Aorta (tissue), 5 donors: ENCODE results near the gene FREY1. TPM values are rescaled to one million over a fixed set of nuclear protein-coding genes. Genes with fewer than 3 reads are reported as not detected.
A peak's percentile ranks its signal among the peaks of the same experiment; 100 is the strongest.
"Not testable (repeated sequence)": the region's sequence is repeated elsewhere in the genome, so short reads cannot be mapped to it uniquely, and the experiment has no call there.

Experiments
- ATAC-seq: fragments of 200-7000 bp; cut with Tn5 transposase; one replicate; pipeline ENCODE4 v1.9.1; 2022; ENCODE audit warnings: moderate library complexity; ENCODE audit not compliant: low FRiP score
- DNase-seq, 2 donors: peaks; one replicate each; pipeline ENCODE4 v3.0.0-alpha.2; 2020
- H3K27ac ChIP-seq, 2 donors: one replicate each; pipeline ENCODE4 v1.5.1; 2013; ENCODE audit warnings: low read length in 2 of 2, mild to moderate bottlenecking in 2 of 2, moderate library complexity in 2 of 2, control low read depth in 1 of 2, inconsistent platforms in 1 of 2, low read depth in 1 of 2
- H3K27me3 ChIP-seq, 2 donors: one replicate each; pipeline ENCODE4 v1.6.1; 2013; ENCODE audit warnings: control low read depth in 1 of 2, low read length in 1 of 2, mild to moderate bottlenecking in 1 of 2, moderate library complexity in 1 of 2; ENCODE audit not compliant: insufficient read depth in 2 of 2, control insufficient read depth in 1 of 2
- H3K36me3 ChIP-seq, 2 donors: one replicate each; pipeline ENCODE4 v1.6.1; 2013; ENCODE audit warnings: control low read depth in 1 of 2, low read length in 1 of 2, mild to moderate bottlenecking in 1 of 2; ENCODE audit not compliant: insufficient read depth in 2 of 2, control insufficient read depth in 1 of 2
- H3K4me1 ChIP-seq, 2 donors: one replicate each; pipeline ENCODE4 v1.6.1; 2013; ENCODE audit warnings: low read length in 2 of 2, control low read depth in 1 of 2, mild to moderate bottlenecking in 1 of 2, moderate library complexity in 1 of 2; ENCODE audit not compliant: insufficient read depth in 2 of 2, control insufficient read depth in 1 of 2
- H3K4me3 ChIP-seq, 2 donors: one replicate each; pipeline ENCODE4 v1.5.1; 2013; ENCODE audit warnings: low read length in 2 of 2, control low read depth in 1 of 2, mild to moderate bottlenecking in 1 of 2
- H3K9me3 ChIP-seq: one replicate; pipeline ENCODE4 v1.6.1; 2013; ENCODE audit warnings: mild to moderate bottlenecking, low read length; ENCODE audit not compliant: control insufficient read depth
- WGBS, 2 donors: extraction: QIAGEN DNeasy Blood & Tissue Kit; methylation state at CpG; one replicate each; pipeline ENCODE4 v1.1.7; 2013; 5-methylcytosine and 5-hydroxymethylcytosine counted together
- intact Hi-C, 2 donors: fragments of 100-400 bp; cut with DNase I; formaldehyde crosslinking; loops; one replicate each; pipeline versions ENCODE4 v1.14.2 to v1.15.0; 2022
- polyA plus RNA-seq, 2 donors: library from polyadenylated mRNA; stranded (reverse); fragments of 200-250 nt; gene quantifications; one replicate each; pipeline ENCODE4 v1.2.3, GENCODE V29; 2013
- total RNA-seq, 2 donors: library from RNA; stranded (reverse); fragmentation: NEBNext Ultra II Directional; extraction: Animal tissue kit (Norgen Biotek cat#: 25700); gene quantifications; one replicate each; pipeline ENCODE4 v1.2.1, GENCODE V29; 2021
- donor health status: healthy with polysubstance abuse.
- donor health status: Bipolar disorder and iron deficiency.
- donor health status: DM: no; HTN: no; CAD: no.
- donor health status: DM: no; HTN: no; CAD: no.
- donor health status: DM: yes; HTN: yes; CAD: no.

FREY1 gene
- total and polyA plus RNA-seq, 4 donors: 0.65 to 0.87 TPM; not detected in 2

DNA sequence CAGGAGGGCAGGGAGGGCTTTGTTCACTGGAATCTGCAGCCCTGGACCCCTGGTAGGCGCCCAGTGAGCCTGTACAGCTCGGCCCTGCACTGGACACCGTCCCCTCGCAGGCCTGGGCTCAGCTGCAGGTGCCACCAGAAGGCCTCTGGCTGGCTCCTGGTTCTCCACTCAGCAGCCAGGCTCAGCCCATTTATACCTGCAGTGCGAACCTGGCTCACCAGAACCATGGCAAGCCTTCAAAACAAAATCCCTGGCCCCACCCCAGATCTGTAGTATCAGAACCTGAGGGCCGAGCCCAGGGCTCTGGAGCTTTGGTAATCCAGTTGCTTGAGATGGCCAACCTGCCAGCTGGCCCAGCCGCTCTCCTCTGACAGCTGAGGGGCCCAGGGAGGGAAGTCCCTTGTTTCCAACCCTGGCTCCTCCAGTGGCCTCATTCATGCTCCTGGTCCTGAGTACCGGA, 870 bp upstream of the FREY1 start:
- ATAC-seq (no peak), DNase-seq (no peak)
- no peaks in the 10 kb centered on the region for H3K36me3 ChIP-seq
- H3K27me3 ChIP-seq: no peaks in the 10 kb centered on the region
- H3K4me3 ChIP-seq: no peak overlapping the region
- intact Hi-C loops: no loop called here
- no peak overlapping the region for H3K27ac ChIP-seq
- WGBS, 2 donors: 64 to 65% methylated on average over 8 of the region's 8 CpGs
- no peaks in the 10 kb centered on the region for H3K9me3 ChIP-seq
- no peaks in the 10 kb centered on the region for H3K4me1 ChIP-seq

DNA sequence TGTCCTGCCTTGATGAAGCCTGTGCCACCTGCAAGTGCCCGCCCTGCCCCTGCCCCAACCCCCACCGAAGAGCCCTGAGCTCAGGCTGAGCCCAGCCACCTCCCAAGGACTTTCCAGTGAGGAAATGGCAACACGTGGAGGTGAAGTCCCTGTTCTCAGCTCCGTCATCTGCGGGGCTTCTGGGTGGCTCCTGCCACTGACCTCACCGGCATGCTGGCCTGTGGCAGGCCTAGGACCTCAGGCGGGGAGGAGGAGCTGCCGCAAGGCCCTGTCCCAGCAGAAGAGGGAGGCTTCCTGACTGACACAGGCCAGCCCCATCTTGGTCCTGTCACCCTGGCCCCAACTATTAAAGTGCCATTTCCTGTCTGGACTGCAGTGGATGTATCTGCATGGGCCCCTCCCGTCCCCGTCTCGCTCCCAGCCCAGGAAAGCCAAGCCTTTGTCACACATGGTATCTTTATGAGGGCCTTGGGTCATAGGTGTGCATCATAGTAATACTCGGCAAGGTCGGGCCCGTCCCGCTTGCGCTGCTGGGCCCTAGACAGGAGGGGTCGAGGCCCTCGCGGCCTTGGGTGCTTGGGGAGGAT, 882 bp downstream of the FREY1 start:
- intact Hi-C loops: no loop called here
- Histone ChIP-seq H3K27me3 (no peaks in the 10 kb centered on the region), H3K9me3 (no peaks in the 10 kb centered on the region), H3K4me3 (no peak overlapping the region), H3K4me1 (no peaks in the 10 kb centered on the region), H3K36me3 (no peaks in the 10 kb centered on the region), H3K27ac (no peak overlapping the region)
- ATAC-seq (no peak), DNase-seq (no peak)
- WGBS, 2 donors: 77 to 84% methylated on average over 19 of the region's 19 CpGs

- H3K36me3 ChIP-seq, H3K27ac ChIP-seq, H3K4me1 ChIP-seq, H3K27me3 ChIP-seq, ATAC-seq, H3K4me3 ChIP-seq, H3K9me3 ChIP-seq, intact Hi-C loops, DNase-seq: not testable (repeated sequence)
- WGBS, 2 donors: 81 to 95% methylated on average over 6 of the region's 6 CpGs
These were observed 1.5 kb downstream of the FREY1 start for GRCh38 chr11:45905576-45905975.

GRCh38 chr11:45905095-45905494, 2.0 kb downstream of the FREY1 start:
- 92% methylated on average over 19 of the region's 19 CpGs for WGBS, 2 donors
- H3K9me3 ChIP-seq: no peaks in the 10 kb centered on the region
- H3K27ac ChIP-seq: no peak overlapping the region
- no peak overlapping the region for H3K4me3 ChIP-seq
- H3K27me3 ChIP-seq: no peaks in the 10 kb centered on the region
- H3K4me1 ChIP-seq: no peaks in the 10 kb centered on the region
- H3K36me3 ChIP-seq: no peaks in the 10 kb centered on the region
- peak in 1 of 2 donors; percentile 74 for DNase-seq
- ATAC-seq: no peak
- intact Hi-C loops: no loop called here

DNA sequence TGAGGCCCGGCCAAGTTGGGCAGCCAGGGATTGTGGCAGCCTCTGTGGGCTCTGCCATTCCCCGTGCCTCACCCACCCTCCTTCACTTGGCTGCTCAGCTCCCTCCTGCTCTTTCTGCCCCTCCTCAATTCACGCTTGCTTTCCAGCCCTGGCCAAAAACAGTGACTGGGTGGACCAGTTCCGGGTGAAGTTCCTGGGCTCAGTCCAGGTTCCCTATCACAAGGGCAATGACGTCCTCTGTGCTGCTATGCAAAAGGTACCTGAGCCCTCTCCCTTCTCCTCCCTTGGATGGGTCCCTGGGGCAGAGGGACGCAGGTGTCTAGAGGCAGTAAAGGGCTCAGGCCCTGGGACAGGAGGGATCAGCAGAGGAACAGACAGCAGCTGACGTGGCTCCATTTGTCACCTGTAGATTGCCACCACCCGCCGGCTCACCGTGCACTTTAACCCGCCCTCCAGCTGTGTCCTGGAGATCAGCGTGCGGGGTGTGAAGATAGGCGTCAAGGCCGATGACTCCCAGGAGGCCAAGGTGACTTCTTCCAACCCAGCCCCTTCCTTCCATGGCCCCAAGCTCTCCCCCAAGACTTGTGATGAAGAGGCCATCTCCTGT, 2.7 kb downstream of the FREY1 start:
- Histone ChIP-seq H3K36me3 (no peaks in the 10 kb centered on the region), H3K4me1 (no peaks in the 10 kb centered on the region), H3K4me3 (no peak overlapping the region), H3K27me3 (no peaks in the 10 kb centered on the region), H3K27ac (no peak overlapping the region), H3K9me3 (no peaks in the 10 kb centered on the region)
- ATAC-seq (no peak), DNase-seq (peak in 1 of 2 donors; percentile 65)
- intact Hi-C loops: no loop called here
- WGBS, 2 donors: 82 to 87% methylated on average over 15 of the region's 15 CpGs

- H3K27ac ChIP-seq: no peak overlapping the region
- WGBS, 2 donors: 93 to 94% methylated on average over 56 of the region's 56 CpGs
- intact Hi-C loops: no loop called here
- no peaks in the 10 kb centered on the region for H3K36me3 ChIP-seq
- no peaks in the 10 kb centered on the region for H3K27me3 ChIP-seq
- H3K4me3 ChIP-seq: no peak overlapping the region
- DNase-seq (peak in 1 of 2 donors; percentile 76), ATAC-seq (no peak)
- H3K4me1 ChIP-seq: no peaks in the 10 kb centered on the region
- no peaks in the 10 kb centered on the region for H3K9me3 ChIP-seq
These were observed 4.4 kb downstream of the FREY1 start for GRCh38 chr11:45902452-45903380.

GRCh38 chr11:45901626-45902025, 5.4 kb downstream of the FREY1 start:
- peak in 1 of 2 donors; percentile 65 for DNase-seq
- ATAC-seq: no peak

GRCh38 chr11:45900916-45901617, 6.0 kb downstream of the FREY1 start:
- Histone ChIP-seq H3K27ac (no peak overlapping the region), H3K4me1 (no peaks in the 10 kb centered on the region), H3K9me3 (no peaks in the 10 kb centered on the region), H3K36me3 (no peaks in the 10 kb centered on the region), H3K27me3 (no peaks in the 10 kb centered on the region), H3K4me3 (no peak overlapping the region)
- intact Hi-C loops: no loop called here
- peak in 1 of 2 donors; percentile 75 for DNase-seq
- ATAC-seq: no peak
- 5% methylated on average over 8 of the region's 8 CpGs for WGBS, 2 donors

More at GRCh38 chr11:45901626-45902025, 5.4 kb downstream of the FREY1 start:
- no peak overlapping the region for H3K27ac ChIP-seq
- intact Hi-C loops: no loop called here
- H3K4me1 ChIP-seq: no peaks in the 10 kb centered on the region
- H3K9me3 ChIP-seq: no peaks in the 10 kb centered on the region
- no peak overlapping the region for H3K4me3 ChIP-seq
- 74 to 76% methylated on average over 6 of the region's 6 CpGs for WGBS, 2 donors
- H3K36me3 ChIP-seq: no peaks in the 10 kb centered on the region
- H3K27me3 ChIP-seq: no peaks in the 10 kb centered on the region
